IPS-NIHi11 (cell line): ENCODE results near the gene BCAS1.
A peak's percentile ranks its signal among the peaks of the same experiment; 100 is the strongest.

ENCODE experiments used
- DNase-seq: peaks from one replicate; pipeline ENCODE4 v3.0.0; 2012; ENCODE audit warnings: mixed read lengths, low spot score

Gene BCAS1

DNA sequence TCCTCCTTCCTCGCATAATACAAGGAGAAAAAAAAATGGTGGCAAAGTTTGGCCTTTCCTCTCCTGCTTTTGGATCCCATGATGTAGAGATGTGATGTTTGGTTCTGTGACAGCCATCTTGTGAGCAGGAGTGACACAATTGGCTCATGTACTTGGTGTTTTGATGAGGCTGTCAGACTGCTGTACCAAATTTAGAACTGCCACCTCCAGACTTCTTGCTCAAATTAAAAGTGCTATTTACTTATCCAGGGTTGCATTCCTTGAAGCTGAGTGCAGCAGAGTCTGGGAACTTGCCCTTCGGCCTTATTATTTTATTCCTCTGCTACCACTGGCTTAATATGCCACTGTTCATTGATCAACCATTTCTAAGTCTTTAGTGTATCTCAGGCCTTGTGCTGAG, 21.9 kb downstream of the BCAS1 start:
- no peak for DNase-seq

DNA sequence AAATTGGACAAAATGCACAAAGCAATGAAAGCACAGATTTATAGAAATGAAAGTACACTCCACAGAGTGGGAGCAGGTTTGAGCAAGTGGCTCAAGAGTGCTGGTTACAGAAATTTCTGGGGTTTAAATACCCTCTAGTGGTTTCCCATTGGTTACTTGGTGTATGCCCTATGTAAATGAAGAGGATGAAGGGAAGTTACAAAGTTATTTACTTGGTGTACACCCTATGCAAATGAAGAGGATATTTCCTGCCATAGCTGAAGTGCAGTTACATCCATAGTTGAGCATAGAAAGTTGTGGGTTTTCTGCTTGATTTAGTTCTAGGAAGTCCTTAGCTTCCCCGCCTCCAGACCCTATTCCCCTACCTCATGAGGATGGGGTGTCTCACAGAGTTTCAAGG, 22.7 kb downstream of the BCAS1 start:
- DNase-seq: no peak

GRCh38 chr20:54047048-54047447, 23.3 kb downstream of the BCAS1 start:
- no peak for DNase-seq

DNA sequence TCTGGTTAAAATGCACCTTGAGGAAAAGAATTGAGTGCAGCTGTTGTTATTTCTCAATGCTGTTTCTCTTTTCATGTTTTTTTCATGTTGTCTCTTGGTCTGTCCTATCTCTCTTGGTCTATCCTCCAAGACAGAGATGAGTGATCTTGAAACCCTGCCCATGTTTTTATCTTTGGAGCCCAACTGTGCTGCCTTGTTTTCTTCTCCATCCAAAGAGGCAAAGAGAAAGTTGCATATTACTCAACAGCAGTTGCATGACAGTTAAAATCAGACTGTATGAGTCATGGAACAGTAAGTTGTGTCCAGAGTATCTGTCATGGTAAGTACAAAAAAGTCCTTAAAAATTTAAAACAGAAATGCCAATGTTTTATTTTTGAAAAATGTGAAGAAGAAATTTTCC, 26.2 kb downstream of the BCAS1 start:
- no peak for DNase-seq

DNA sequence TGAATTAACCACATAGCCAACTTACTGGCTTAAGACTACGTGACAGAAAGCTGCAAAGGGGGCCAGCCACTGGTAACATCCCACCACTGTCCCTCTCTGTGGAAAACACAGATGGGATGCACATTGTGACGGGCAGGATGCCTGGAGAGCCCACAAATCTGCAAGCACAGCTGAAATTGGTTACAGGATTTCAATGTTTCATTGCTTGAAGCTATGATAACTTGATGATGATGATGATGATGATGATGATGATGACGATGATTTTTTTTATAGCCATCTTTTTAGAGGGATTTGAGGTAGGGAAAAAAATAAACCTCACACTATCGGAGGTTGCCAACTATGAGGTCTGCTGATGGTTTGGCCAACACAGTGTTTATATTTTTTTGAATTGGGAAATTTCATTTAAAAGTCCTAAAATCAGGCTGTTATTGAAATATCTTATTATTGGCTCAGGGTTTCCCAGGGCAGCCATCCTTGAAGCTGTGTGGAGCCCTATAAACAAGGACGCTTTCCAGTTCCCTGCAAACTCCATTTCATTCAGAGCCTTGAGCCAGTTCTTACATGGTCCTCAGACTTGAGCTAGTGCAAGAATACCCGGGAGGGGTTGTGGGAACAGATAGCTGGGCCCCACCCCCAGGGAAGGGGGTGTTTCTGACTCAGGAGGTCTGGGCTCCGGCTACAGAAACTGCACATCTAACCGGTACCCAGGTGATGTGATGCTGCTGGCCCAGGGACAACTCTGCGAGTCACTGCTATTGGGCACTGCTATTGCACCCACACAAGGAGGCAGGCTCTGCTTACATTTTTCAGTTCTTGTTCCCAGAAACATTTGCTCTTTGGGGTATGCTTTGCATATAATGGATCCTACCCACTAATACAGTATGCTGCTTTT, 27.1 kb downstream of the BCAS1 start:
- no peak for DNase-seq

- no peak for DNase-seq
These were observed 28.4 kb downstream of the BCAS1 start for GRCh38 chr20:54042021-54042420.

GRCh38 chr20:54041336-54041735, 29.1 kb downstream of the BCAS1 start:
- no peak for DNase-seq

- DNase-seq: no peak
These were observed 29.9 kb downstream of the BCAS1 start for GRCh38 chr20:54040531-54040930.

DNA sequence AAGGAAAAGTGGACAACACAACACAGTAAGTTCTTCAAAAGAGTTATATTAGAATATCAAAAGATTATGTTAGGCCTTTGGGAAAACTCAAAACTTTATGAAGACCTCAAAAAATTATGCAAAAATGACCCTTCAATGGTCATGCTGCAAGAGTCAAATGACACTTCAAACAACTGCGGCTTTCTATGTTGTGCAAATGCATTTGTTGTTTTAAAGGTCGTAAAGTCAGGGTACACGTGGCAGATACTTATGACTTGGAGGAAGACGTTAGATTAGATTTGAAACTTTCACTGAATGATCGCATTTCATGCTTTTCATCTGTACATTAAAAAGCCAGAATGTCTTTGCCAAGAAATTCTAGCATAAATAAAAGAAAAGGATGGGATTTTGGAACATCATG, 31.4 kb downstream of the BCAS1 start:
- no peak for DNase-seq

- no peak for DNase-seq
These were observed 32.9 kb downstream of the BCAS1 start for GRCh38 chr20:54037525-54037924.

GRCh38 chr20:54029643-54030042, 40.8 kb downstream of the BCAS1 start:
- no peak for DNase-seq

DNA sequence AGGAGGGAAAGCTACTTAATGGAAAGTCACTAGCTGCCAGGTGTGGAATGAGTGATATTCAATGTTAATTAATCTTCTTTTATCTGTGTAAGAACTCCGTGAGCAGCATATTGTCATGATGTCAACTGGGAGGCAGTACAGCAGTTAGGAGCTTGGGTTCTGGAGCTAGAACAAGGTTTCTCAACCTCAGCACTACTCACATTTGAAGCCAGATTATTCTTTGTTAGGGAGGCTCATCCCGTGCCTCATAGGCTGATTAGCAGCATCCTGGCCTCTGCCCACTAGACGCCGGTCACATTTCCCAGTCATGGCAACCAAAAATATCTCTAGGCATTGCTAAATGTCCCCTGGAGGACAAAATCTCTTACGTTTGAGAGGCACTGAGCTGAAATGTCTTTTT, 41.2 kb downstream of the BCAS1 start:
- no peak for DNase-seq

DNA sequence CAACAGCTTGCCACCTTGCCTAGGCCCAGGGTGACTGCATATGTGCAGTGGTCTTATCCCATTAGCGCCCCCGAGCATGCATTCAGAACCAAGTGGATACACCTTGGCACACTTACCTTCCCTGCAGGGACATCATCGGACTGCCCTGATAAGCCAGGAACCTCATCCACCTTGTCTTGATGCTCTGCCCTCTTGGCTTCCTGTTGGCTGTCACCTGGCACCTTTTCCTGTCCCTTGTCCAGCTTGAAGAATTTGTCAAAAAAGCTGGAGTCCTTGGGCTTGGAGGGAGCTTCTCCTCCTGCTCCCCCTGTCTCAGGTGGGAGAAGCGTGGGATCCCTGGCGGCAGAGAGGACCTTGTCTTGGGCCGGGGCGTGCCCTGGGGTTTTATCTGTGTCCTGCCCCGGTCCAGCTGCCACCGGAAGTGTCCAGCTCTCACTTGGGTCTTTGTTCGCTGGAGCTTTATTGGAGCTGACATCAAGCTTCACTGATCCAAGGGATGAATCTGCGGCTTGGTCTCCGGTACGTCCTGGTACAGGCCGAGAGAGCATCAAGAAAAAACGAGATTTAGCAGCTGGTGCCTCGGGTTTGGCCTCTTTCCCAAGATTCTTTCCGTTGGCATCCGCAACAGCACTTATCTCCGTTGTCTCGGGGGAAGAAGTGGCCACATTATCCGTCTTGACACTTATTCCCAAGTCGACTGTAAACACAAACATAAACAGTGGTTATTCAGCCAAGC, 42.0 kb downstream of the BCAS1 start:
- no peak for DNase-seq

DNA sequence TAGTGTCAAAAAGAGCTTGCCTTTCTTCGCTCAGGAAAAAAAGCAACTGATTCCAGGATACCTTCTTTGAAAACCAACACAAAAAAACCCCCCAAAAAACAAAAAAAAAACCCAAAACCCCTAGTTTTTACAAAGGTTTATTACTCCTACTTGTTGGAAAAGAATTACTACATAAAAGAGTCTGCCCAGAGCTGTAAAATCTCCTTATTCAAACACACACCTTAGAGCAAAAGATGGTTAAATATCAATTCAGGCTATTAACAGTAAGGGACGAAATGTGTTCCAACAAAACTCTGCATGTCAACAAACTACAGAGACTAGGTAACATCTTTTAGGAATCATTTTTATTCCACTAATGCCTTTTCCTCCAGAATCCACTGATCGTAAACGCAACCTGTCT, 42.7 kb downstream of the BCAS1 start:
- no peak for DNase-seq

DNA sequence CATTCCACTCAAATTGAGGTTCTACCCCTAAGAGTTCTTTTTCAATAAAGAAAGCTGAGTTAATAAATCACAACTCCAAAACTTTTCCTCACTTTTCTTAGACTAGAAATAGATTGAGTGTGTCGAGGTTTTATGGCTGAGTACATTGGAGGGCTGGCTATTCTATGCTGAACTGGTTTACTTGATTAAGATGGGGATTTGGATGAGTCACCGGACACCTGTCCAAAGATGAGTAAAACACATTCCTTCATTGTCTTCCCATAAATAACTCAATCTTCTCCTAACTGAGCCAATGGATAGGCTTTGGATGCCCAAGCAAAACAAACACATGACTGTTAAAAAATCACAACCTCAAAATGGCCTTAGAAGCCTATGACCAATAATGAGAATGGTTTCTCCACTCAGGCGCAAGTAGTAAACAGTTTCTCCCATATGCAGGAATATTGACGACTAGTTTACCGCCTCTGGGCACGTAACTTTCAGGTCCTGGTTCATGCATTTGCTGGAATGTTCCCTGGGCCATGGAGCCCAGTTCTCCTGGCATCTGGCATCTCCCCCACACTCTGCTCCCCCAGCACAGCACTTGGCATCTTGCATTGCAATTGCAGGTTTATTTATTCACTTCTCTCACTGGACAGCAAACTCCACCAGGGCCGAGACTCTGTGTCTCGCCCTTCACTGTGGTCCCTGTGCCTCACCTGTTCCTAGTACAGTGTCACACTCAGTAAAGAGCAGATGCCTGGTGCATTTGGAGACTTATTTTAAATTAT, 43.9 kb downstream of the BCAS1 start:
- DNase-seq: no peak

- DNase-seq: peak; percentile 25
These were observed 45.1 kb downstream of the BCAS1 start for GRCh38 chr20:54025251-54025771.

DNA sequence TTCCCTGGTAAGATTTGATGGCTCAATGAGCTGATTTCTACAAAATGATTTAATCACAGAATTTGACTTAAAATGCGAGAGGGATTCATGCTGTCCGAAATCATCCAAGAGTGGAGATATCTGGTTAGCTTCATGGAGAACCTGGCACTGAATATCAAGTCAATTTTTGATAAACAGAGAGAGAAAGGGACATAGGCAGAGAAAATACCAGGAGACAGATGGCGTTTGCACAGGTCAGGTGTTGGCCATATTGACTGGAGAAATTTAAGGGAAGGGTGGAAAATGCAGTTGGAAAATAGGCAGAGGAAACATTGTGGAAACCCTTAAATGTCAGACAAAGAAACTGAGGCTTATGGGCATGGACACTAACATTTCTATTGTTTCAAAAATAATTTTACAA, 47.0 kb downstream of the BCAS1 start:
- no peak for DNase-seq

- no peak for DNase-seq
These were observed 48.8 kb downstream of the BCAS1 start for GRCh38 chr20:54021446-54022235.

- DNase-seq: no peak
These were observed 49.5 kb downstream of the BCAS1 start for GRCh38 chr20:54020868-54021267.

- no peak for DNase-seq
These were observed 50.0 kb downstream of the BCAS1 start for GRCh38 chr20:54020348-54020747.

DNA sequence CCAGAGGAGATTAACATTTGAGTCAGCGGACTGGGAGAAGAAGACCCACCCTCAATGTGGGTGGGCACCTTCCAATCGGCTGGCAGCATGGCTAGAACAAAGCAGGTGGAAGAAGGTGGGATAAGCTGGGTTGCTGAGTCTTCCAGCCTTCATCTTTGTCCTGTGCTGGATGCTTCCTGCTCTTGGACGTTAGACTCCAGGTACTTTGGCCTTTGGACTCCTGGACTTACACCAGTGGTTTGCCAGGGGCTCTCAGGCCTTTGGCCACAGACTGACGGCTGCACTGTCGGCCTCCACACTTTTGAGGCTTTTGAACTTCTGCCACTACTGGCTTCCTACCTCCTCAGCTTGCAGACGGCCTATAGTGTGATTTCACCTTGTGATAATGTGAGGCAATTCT, 50.8 kb downstream of the BCAS1 start:
- DNase-seq: no peak

- DNase-seq: no peak
These were observed 51.3 kb downstream of the BCAS1 start for GRCh38 chr20:54019127-54019526.
